Muscle of back (tissue), 13 donors: ENCODE results near the gene TTLL5. TPM values are rescaled to one million over a fixed set of nuclear protein-coding genes. Genes with fewer than 3 reads are reported as not detected.

Source experiments
- DNase-seq, 3 donors: peaks; one replicate each; pipeline versions ENCODE4 v3.0.0 to v3.0.0-alpha.2; 2013
- long read RNA-seq, 9 donors: transcript quantifications; one replicate each; lab custom pipeline, GENCODE V29; 2026
- polyA plus RNA-seq, 10 donors: library from polyadenylated mRNA; unstranded; fragments of 120-200 nt; gene quantifications; one replicate each; pipeline ENCODE4 v1.2.1, GENCODE V29; 2013; ENCODE audit not compliant: insufficient read length in 10 of 10

Gene TTLL5, protein sequence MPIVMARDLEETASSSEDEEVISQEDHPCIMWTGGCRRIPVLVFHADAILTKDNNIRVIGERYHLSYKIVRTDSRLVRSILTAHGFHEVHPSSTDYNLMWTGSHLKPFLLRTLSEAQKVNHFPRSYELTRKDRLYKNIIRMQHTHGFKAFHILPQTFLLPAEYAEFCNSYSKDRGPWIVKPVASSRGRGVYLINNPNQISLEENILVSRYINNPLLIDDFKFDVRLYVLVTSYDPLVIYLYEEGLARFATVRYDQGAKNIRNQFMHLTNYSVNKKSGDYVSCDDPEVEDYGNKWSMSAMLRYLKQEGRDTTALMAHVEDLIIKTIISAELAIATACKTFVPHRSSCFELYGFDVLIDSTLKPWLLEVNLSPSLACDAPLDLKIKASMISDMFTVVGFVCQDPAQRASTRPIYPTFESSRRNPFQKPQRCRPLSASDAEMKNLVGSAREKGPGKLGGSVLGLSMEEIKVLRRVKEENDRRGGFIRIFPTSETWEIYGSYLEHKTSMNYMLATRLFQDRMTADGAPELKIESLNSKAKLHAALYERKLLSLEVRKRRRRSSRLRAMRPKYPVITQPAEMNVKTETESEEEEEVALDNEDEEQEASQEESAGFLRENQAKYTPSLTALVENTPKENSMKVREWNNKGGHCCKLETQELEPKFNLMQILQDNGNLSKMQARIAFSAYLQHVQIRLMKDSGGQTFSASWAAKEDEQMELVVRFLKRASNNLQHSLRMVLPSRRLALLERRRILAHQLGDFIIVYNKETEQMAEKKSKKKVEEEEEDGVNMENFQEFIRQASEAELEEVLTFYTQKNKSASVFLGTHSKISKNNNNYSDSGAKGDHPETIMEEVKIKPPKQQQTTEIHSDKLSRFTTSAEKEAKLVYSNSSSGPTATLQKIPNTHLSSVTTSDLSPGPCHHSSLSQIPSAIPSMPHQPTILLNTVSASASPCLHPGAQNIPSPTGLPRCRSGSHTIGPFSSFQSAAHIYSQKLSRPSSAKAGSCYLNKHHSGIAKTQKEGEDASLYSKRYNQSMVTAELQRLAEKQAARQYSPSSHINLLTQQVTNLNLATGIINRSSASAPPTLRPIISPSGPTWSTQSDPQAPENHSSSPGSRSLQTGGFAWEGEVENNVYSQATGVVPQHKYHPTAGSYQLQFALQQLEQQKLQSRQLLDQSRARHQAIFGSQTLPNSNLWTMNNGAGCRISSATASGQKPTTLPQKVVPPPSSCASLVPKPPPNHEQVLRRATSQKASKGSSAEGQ (N-terminal part only)
- polyA plus RNA-seq, result 10 to 100 TPM; 14.6 to 19.3 (median 18.4) TPM
- long read RNA-seq, donor 1, result 0 reads
- long read RNA-seq, donor 2, result 0 reads
- long read RNA-seq, donor 3, result 0 reads
- long read RNA-seq, donor 4, result 0 reads
- long read RNA-seq, donor 5, partial matches to known transcripts, result 24 of 24 reads
- long read RNA-seq, donor 5, other reads (novel, unspliced or antisense), result 0 of 24 reads
- long read RNA-seq, donor 6, partial matches to known transcripts, result 0 of 41 reads
- long read RNA-seq, donor 6, other reads (novel, unspliced or antisense), result 41 of 41 reads
- long read RNA-seq, donor 7, partial matches to known transcripts, result 0 of 31 reads
- long read RNA-seq, donor 7, other reads (novel, unspliced or antisense), result 31 of 31 reads
- long read RNA-seq, donor 8, partial matches to known transcripts, result 0 of 1 reads
- long read RNA-seq, donor 8, other reads (novel, unspliced or antisense), result 0 of 1 reads
- long read RNA-seq, donor 9, result 0 reads

- peak; percentile 98 to 99 (median 98) for DNase-seq
Measured at GRCh38 chr14:75660630-75661498, at the start of gene TTLL5, which contains the start of gene ERG28. TTLL5 (plus strand) TSS chr14:75661246; CDS start chr14:75663150, 1,904 bp downstream. ERG28 (minus strand) TSS chr14:75660876; CDS start chr14:75657502, 3,374 bp downstream.

DNA sequence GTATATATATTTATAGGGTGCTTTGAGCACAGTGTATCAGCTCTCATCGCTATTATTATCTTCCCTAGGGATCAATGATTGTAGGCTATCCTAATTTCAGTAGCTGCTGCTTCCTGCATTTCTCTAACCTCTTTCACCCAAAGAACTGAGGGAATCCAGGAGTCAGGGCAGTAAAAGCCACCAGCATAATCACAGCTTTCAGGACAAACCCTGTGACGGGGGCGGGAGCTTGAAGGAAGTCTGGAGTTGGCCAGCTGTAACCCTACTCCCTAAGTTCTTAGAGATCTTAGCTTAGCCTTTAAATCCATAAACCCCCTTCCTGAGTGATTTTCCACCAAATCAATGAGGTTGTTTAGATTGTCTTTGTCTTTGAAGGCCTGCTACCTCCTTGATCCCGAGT is 48.9 kb upstream of the TTLL5 start:
- DNase-seq, result no peak

DNA sequence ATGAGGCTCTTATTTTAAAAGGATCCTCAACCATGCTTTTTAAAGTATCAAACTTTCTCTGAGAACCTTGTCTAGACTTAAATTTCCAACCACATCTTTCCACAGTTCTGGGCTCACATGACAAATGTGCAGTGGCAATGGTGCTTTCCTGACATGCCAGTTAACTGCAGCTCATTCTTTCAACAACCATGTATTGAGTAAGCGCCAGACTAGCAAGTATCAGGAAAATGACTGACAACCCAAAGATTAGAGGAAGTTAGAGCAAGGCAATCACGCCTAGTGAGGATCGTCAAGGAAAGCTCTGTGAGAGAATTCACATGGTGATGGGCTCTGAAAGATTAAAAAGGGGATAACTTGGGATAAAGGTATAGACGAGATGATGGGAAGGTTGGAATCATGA is 46.9 kb upstream of the TTLL5 start:
- no peak for DNase-seq

DNA sequence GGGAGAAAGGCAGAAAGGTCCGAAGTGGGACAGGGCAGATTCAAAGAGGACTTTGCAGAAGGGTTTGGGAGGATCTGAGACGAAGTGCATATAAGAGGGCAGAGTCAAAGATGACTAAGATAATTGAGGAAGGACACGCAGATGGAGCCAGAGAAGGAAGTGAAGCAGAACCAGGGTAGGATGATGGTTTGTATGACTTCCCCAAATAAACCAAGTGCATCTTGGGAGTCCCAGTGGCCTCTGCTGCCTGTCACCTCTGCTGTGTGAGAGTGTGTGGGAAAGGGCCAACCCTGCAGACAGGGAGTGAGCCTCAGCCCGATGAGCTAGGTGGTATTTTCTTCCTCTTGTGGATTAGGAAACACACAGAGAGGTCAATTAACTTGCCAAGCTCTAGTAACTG is 45.8 kb upstream of the TTLL5 start:
- peak in 1 of 3 donors; percentile 32 for DNase-seq

DNA sequence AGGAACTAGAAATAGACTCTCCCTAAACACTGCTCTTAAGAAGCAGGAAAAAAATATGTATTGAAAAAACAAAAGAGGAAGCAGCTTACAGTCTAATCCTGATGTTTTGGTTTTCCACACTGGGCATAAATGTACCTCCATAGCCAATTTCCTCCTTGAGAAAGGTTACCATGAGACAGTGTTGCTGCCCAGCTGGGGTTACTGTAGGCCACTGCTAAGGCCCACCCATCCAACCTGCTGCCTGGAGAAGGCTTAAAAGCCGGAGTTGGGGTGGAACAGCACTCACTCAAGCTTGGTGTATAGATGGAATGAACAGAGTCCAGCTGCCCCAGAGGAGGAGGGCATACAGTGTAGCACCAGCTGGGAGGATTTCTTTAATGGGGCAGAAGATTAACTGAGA is 41.5 kb upstream of the TTLL5 start:
- DNase-seq, result no peak

- no peak for DNase-seq
Measured at GRCh38 chr14:75625034-75625433, 36.0 kb upstream of the TTLL5 start.

DNA sequence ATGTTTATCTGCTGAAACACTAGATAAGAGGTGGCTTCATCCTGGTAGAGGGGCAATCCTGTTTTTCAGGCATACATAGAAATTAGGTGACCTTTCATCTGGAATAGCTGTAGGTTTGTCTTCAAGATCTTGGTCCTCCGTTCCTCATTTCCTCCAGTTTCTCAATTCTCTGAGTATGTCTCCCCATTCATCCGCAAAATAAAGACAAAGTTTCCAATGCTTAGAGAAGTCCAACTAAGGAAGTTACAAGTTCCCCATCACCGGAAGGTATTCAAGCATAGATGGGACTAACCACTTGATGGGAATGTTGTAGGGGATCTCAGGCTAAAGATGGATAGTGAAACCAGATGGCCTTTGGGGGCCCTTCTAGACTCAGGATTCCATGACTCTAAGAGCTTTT is 34.6 kb upstream of the TTLL5 start:
- no peak for DNase-seq

DNA sequence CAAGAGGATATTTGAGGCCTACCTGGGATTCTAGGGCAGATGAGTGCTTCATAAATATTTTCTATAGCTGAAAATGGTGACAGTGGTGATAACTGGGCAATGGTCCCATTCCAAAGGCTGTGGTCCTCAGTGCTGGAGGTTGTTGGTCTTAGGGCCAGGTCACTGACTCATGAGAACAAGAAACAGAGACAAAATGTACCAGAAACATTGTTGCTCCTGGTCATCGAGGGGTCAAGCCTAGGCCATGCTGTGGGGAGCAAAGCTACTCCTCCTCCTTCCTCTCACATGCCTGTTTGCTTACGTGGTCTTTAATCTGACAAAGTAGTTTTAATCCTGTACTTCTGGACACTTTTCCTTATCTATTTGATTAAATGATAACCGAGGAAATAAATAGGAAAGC is 34.2 kb upstream of the TTLL5 start:
- DNase-seq, result no peak

GRCh38 chr14:75627406-75627805 is 33.6 kb upstream of the TTLL5 start:
- no peak for DNase-seq

DNA sequence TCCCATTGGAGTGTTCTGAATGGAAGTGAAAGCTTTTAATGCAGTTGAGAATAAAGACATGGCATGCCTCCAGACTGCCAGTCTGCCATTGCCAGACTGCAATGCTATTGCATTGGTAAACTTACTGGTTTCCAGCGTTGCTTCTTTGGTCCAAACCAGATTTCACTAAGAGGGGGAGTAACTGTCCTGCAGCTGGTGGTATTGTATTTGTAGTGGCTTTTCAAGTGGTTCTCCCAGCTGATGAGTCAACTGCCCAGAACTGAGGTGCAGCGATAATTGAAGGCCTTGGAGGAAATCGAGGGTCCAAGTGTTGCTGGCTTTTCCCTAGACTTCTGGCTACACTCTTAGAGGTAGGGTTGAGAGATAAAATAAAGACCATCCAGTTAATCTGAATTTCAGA is 32.2 kb upstream of the TTLL5 start:
- DNase-seq, result no peak

DNA sequence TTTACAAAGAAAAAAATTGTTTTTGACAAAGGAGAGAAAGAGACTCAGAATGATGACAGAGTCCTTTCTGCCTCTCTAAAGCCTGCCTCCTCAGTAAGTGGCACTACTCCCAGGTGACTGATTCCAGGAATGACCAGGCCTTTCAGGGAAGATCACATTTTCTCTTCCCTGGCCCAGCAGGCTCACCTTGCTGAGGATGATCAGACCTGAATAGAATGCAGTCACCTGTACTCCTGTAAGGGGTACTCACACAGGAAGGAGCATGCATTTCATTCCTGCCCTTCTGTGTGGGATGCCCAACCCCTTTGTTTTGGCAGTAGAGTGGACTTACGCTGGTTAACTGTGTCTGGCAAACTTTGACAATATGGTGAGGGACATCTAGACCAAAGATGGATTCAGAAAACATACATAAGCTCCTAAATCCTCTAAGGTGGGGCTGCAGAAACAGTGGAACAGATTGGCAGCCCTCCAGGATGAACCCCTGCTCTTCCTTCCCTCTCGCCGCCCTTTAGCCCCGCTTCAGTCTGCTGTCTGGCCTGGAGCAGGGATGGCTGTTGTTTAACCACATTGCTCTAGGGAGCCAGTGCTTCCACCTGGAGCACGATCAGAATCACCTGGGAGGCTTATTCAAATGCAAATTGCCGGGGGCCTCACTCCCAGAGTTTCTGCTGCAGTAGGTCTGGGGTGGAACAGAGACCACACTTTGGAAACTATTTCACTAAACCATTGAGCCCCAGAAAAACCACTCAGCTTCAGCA is 30.2 kb upstream of the TTLL5 start:
- DNase-seq, result no peak

DNA sequence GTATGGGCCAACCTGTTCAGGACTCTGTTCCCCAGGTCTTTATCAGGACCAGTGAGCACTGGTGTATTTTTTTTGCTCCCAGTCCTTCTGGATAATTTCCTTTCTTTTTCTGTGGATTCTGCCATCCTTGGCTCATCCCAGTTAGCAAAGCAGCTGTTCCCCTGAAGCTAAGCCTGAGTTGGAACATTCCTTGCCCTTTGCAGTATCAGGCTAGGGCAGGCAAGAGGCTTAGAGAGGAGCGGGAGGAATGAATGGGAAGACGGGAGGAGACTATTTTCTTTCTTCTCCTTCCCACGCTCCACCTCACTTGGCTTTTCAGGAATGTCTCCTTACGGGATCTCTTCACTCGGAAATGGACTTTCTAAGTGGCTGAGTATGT is 29.6 kb upstream of the TTLL5 start:
- DNase-seq, result no peak

DNA sequence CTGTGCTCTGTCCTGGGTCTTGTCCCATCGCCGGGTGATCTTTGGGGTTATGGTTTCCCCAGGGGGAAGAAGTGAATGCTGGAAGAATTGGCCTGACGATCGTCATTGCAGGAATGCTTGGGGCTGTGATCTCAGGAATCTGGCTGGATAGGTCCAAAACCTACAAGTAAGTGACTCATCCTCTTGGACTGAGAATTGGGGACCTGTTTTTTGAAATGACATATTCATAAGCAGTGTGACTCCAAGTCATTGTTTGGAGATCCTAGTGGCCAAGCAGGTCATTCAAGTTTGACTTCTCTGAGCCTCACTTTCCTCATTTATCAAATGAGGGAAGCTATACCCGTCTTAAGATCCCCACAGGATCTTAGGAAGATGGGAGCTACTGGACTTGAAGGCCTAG is 26.2 kb upstream of the TTLL5 start:
- DNase-seq, result no peak

DNA sequence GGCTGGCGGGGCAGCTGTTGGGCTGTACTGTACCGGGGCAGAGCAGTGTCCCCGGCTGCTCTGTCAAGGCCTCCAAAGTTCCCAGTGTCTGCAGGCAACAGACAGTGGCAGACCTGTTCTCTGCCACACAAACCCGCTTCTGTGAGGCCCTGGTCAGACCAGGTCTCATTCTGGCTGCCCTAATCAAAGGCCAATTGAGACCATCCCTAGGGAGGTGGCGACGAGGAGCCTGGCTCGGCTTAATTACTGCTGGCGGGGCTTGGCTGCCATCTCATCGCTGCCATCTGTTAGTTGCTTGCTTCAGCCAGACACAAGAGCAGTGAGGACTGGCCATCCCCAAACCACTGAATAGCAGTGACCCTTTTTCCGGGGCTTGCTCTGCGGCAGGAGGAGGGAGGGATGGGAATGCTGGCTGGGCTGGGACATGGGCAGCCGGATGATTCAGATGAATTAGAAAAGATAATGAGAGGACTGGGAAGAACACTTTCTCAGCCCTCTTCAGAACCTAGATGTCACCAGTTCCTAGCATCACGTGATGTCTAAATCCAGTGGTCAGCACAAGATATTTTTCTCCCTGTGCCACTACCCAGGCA is 24.9 kb upstream of the TTLL5 start:
- DNase-seq, result peak in 1 of 3 donors; percentile 20

DNA sequence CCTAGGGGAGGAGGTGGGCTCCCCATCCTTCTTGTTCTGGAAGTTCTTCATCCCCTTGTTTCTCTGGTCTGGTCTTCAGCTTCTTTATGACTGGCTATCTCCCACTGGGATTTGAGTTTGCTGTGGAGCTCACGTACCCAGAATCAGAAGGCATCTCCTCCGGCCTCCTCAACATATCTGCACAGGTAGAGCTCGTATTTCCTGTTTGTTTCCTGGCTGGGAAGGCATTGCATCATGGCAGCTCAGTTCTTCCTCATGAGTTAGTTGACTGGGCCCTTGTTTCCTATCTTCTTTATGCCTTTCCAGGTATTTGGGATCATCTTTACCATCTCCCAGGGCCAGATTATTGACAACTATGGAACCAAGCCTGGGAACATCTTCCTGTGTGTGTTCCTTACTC is 20.2 kb upstream of the TTLL5 start:
- no peak for DNase-seq

DNA sequence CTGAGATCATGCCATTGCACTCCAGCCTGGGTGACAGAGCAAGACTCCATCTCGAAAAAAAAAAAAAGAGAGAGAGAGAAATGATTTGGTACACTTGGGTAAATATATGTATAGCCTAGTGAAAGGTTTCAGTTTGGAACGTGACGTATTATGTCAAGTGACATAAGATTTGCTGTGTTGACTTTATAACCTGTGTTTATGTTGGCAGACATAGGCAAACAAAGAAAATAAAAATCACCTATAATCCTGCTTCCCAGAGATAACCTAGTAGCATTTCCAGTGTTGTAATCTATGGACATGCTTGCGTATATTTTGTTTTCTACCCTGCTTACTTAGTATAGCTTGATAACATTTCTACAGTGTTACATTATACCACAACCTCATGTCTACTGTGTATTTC is 17.1 kb upstream of the TTLL5 start:
- DNase-seq, result no peak

- peak in 2 of 3 donors; percentile 15 to 33 for DNase-seq
Measured at GRCh38 chr14:75645056-75645455, 16.0 kb upstream of the TTLL5 start.

DNA sequence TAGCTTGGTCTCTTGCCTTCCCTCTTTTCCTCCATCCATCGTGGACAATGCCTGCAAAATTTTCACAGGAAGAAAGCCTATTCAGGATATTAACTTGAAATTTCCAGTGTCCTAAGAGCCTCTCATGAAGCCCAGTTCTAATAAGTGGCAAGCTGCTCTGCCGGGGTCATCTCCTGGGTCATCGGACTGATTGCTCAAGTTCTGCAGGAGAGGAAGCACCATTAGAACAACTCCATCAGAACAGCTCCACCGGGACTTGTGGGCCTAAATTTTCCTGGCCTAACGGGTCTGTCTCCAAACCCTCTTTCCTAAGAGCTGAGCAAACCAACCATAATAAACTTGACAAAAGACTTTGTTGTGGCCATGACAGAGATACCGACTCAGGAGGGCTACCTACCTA is 14.3 kb upstream of the TTLL5 start:
- DNase-seq, result no peak

- no peak for DNase-seq
Measured at GRCh38 chr14:75647640-75648039, 13.4 kb upstream of the TTLL5 start.
